ENCODE measurements around the gene MYH15.

DNA sequence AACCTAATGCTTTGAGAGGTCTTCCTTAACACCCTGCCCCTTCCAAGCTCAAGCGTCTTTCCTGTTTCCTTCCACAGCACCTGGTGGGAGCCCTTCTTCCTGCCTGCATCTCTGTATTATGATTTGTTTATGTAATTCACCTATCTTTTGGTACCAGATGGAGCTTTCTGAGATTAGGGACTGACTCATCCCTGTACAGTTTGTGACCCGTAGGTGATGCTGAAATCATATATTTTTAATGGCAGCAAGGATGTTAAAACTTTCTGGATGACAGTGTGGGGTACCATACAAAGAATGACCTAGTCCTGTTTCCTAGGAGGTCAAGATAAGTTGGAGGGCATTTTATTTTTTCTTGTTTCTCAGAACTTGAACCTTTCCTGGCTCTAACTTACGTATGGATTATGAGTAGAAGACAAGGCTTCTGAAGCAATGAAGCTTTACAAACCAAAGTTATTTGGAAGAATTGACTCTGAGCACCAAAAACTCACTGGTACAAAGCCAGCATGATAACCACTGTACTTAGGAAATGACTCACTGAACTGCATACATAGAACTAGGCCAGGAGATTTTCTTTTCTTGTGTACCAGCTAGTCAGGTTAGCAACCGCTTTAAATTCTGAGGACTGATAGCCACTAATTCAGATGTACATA is 167.4 kb downstream of the MYH15 start:
- TF ChIP-seq EZH2 (IDR thresholded peaks at IDR 0.05) (no peak), FOXP2 (optimal IDR thresholded peaks at IDR 0.05; ENCODE audit: control extremely low read depth, extremely low read length, insufficient read depth) (no peak), POLR2AphosphoS5 (IDR thresholded peaks at IDR 0.05; ENCODE audit: borderline replicate concordance, low read depth, low read length) (no peak)

Measured in SK-N-MC (cell line).